ENCODE measurements around the gene ISX. TPM values are rescaled to one million over a fixed set of nuclear protein-coding genes. Genes with fewer than 3 reads are reported as not detected.

ISX gene
- total RNA-seq, 1 donor from 2014 or later = 4.0 TPM

DNA sequence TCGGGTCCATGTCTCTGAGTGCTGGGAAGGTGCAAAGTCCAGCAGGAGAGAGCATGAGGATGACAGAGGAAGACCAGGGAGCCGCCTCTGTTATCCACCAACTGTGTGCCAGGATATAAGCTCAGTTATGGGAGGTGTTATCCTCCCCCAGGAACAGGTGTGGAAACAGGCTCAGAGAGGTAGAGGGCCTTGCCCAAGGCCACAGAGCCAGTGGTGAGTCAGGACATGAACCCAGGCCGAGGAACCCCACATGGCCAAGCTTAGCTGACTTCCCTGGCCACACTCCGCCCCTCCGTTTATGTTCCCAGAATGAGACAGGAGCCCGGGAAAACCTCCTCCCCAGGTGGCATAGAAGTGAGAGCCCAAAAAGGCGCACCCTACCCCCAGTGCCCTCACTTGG, 50.3 kb downstream of the ISX start:
- H3K4me3 Mint-ChIP-seq = no peak overlapping the region

DNA sequence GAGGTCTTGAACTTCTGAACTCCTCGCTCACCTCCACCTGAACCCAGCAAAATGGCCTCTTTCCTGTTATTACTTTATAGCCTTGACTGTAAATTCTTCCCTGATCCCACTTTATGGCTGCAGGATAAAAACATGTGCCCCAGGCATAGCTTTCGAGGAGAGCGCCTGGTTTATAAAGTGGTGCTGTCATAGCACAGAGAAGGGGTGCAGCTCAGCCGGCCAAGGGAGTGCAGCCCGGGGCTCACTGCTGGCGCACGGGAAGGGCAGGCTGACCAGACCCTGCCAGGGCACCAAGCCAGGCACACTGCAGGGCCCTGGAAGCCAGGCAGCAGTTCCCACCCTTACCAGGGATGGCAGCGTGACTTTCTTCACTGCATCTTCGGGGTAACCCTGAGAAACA, 50.9 kb downstream of the ISX start:
- Mint-ChIP-seq H3K27me3 (no peaks in the 10 kb centered on the region), H3K9me3 (no peaks in the 10 kb centered on the region), H3K36me3 (no peaks in the 10 kb centered on the region), H3K27ac (no peak overlapping the region), H3K4me3 (no peak overlapping the region), H3K4me1 (ENCODE audit: unreplicated experiment) (no peaks in the 10 kb centered on the region)
- no peak for DNase-seq (ENCODE audit: extremely low spot score, unreplicated experiment)
- TF ChIP-seq CTCF (conservative IDR thresholded peaks at IDR 0.05) = no peak

More for the DNA sequence above, 50.3 kb downstream of the ISX start:
- no peaks in the 10 kb centered on the region for H3K36me3 Mint-ChIP-seq
- H3K4me1 Mint-ChIP-seq (ENCODE audit: unreplicated experiment) = no peaks in the 10 kb centered on the region
- no peaks in the 10 kb centered on the region for H3K27me3 Mint-ChIP-seq
- no peaks in the 10 kb centered on the region for H3K9me3 Mint-ChIP-seq
- TF ChIP-seq CTCF (conservative IDR thresholded peaks at IDR 0.05) = no peak
- no peak for DNase-seq (ENCODE audit: extremely low spot score, unreplicated experiment)
- no peak overlapping the region for H3K27ac Mint-ChIP-seq

DNA sequence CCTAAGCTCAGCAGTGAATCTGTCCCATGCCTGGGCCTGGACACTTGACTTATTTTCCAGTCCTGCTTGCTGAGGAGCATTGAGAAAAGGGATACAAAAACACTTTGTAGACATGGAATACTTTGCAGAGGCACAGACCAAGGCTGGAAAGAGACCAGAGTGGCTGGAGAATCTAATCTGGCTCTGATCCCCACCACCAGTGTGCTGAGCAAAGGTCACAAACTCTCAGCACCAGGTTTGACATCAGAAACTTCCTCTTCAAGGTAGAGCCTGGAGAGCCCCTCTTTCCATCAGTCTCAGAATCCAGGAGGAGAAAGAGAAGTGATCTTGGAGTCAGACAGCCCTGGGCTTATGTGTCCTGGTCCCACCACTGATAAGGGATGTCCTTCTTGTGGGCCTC, 53.5 kb downstream of the ISX start:
- H3K36me3 Mint-ChIP-seq = no peaks in the 10 kb centered on the region
- H3K9me3 Mint-ChIP-seq = no peaks in the 10 kb centered on the region
- H3K4me3 Mint-ChIP-seq = no peak overlapping the region
- H3K27ac Mint-ChIP-seq = no peak overlapping the region
- H3K4me1 Mint-ChIP-seq (ENCODE audit: unreplicated experiment) = no peaks in the 10 kb centered on the region
- no peak for DNase-seq (ENCODE audit: extremely low spot score, unreplicated experiment)
- no peaks in the 10 kb centered on the region for H3K27me3 Mint-ChIP-seq
- TF ChIP-seq CTCF (conservative IDR thresholded peaks at IDR 0.05) = no peak

GRCh38 chr22:35124691-35125219, 58.8 kb downstream of the ISX start:
- Mint-ChIP-seq H3K27me3 (peaks cover 8% of the 10 kb centered on the region), H3K36me3 (no peaks in the 10 kb centered on the region), H3K4me1 (ENCODE audit: unreplicated experiment) (no peaks in the 10 kb centered on the region)

DNA sequence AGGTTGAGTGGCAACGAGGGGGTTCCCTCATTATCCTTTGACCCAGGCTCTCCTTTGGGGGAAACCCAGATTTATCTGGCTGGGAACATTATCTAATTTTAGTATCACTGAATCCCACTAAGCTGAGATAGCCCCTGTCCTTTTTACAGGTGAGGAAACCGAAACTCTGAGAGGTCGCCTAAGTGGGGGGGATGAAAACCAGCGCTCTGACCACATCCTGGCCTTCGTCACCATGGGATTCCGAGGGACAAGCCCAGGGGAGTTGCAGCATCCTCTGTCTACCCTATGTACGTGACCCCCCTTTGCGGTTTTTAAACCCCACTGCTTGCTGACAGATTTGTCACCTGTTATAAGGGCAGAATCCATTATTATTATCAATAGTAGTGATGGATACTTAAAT, 61.0 kb downstream of the ISX start:
- Mint-ChIP-seq H3K36me3 (no peaks in the 10 kb centered on the region), H3K4me3 (no peak overlapping the region), H3K27ac (no peak overlapping the region), H3K4me1 (ENCODE audit: unreplicated experiment) (no peaks in the 10 kb centered on the region), H3K27me3 (peaks cover 8% of the 10 kb centered on the region), H3K9me3 (no peaks in the 10 kb centered on the region)
- no peak for TF ChIP-seq CTCF (conservative IDR thresholded peaks at IDR 0.05)
- DNase-seq (ENCODE audit: extremely low spot score, unreplicated experiment) = no peak

More at GRCh38 chr22:35124691-35125219, 58.8 kb downstream of the ISX start:
- Mint-ChIP-seq H3K4me3 (no peak overlapping the region), H3K9me3 (no peaks in the 10 kb centered on the region), H3K27ac (no peak overlapping the region)
- no peak for DNase-seq (ENCODE audit: extremely low spot score, unreplicated experiment)
- TF ChIP-seq CTCF (conservative IDR thresholded peaks at IDR 0.05) = no peak

DNA sequence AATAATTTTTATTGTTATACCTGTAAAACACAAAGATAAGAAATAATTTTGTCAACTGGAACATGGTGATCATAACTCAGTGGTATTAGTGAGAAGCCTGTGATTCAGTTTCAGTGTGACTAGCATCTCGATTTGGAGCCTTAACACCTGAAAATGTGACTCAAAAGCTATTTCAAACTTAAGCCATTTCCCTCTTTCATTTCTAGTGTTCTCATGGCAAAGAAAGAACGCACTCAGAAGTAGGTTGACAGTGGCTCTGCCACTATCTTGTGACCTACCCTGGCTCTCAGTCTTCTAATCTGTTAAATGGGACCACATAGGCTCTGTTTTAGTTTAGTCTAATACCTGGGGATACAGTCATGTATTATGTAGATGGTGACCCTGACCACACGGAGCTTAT, 62.7 kb downstream of the ISX start:
- Mint-ChIP-seq H3K27ac (no peak overlapping the region), H3K27me3 (peaks cover 17% of the 10 kb centered on the region), H3K9me3 (no peaks in the 10 kb centered on the region), H3K36me3 (no peaks in the 10 kb centered on the region), H3K4me1 (ENCODE audit: unreplicated experiment) (peaks cover 8% of the 10 kb centered on the region), H3K4me3 (no peak overlapping the region)
- no peak for DNase-seq (ENCODE audit: extremely low spot score, unreplicated experiment)
- TF ChIP-seq CTCF (conservative IDR thresholded peaks at IDR 0.05) = no peak
